Dermis blood vessel endothelial cell (primary cell): ENCODE data around the gene CPSF4. TPM values are rescaled to one million over a fixed set of nuclear protein-coding genes. Genes with fewer than 3 reads are reported as not detected.

ENCODE experiments used
- DNase-seq: peaks from one replicate; pipeline ENCODE4 v3.0.0; 2010
- total RNA-seq: library from RNA; depleted of rRNA; stranded (reverse); fragments of >200 nt; gene quantifications from 2 replicates; pipeline ENCODE4 v1.2.3, GENCODE V29; 2014

Gene CPSF4
- 24.7 and 28.1 TPM in 2 replicates for total RNA-seq

- DNase-seq: peak; percentile 96
Measured at GRCh38 chr7:99438573-99439480, at the start of gene CPSF4, which contains the start of gene PTCD1. Gene CPSF4, plus strand, starts transcription at chr7:99438943. Its CDS starts 140 bp downstream, at chr7:99439083. Gene PTCD1, minus strand, starts transcription at chr7:99438798. Its CDS starts 3,556 bp downstream, at chr7:99435242.

- DNase-seq: no peak
Measured at GRCh38 chr7:99389772-99390171, 49.0 kb upstream of the CPSF4 start.

GRCh38 chr7:99390941-99391602, 47.7 kb upstream of the CPSF4 start:
- no peak for DNase-seq

GRCh38 chr7:99392046-99392445, 46.7 kb upstream of the CPSF4 start:
- DNase-seq: no peak

GRCh38 chr7:99392659-99393354, 45.9 kb upstream of the CPSF4 start:
- DNase-seq: peak; percentile 64

GRCh38 chr7:99393355-99394187, 45.2 kb upstream of the CPSF4 start:
- no peak for DNase-seq

GRCh38 chr7:99394188-99394502, 44.6 kb upstream of the CPSF4 start:
- no peak for DNase-seq

- DNase-seq: no peak
Measured at GRCh38 chr7:99395616-99396327, 43.0 kb upstream of the CPSF4 start.

GRCh38 chr7:99396418-99397296, 42.1 kb upstream of the CPSF4 start:
- DNase-seq: no peak

- no peak for DNase-seq
Measured at GRCh38 chr7:99397297-99397983, 41.3 kb upstream of the CPSF4 start.

- DNase-seq: no peak
Measured at GRCh38 chr7:99398891-99399445, 39.8 kb upstream of the CPSF4 start.

GRCh38 chr7:99399597-99399996, 39.1 kb upstream of the CPSF4 start:
- no peak for DNase-seq

- DNase-seq: no peak
Measured at GRCh38 chr7:99402854-99403253, 35.9 kb upstream of the CPSF4 start.

- no peak for DNase-seq
Measured at GRCh38 chr7:99403764-99404163, 35.0 kb upstream of the CPSF4 start.

GRCh38 chr7:99404235-99404976, 34.3 kb upstream of the CPSF4 start:
- DNase-seq: no peak

- no peak for DNase-seq
Measured at GRCh38 chr7:99404977-99405320, 33.8 kb upstream of the CPSF4 start.

- no peak for DNase-seq
Measured at GRCh38 chr7:99406557-99406956, 32.2 kb upstream of the CPSF4 start.

GRCh38 chr7:99407872-99408378, 30.8 kb upstream of the CPSF4 start:
- peak; percentile 80 for DNase-seq
